Heart left ventricle (tissue), 13 donors: ENCODE measurements around the gene DDX59.

ENCODE experiments used
- POLR2A ChIP-seq, 2 donors: fragments of 450-650 bp; IDR thresholded peaks; one replicate each; pipeline ENCODE4 v1.6.1; 2017; ENCODE audit warnings: antibody characterized with exemption in 2 of 2, mild to moderate bottlenecking in 2 of 2, moderate library complexity in 2 of 2
- TF ChIP-seq, protein P1 (sequence below), 12 donors: fragments of 200-600 bp; sonication (generic) in 4 of 12; IDR thresholded peaks; one replicate each; pipeline versions ENCODE4 v1.5.0 to v1.8.0; 2018 to 2022; ENCODE audit warnings: antibody characterized with exemption in 12 of 12, mild to moderate bottlenecking in 5 of 12
- donor health status: ischemic (EF 13 %, LVEDD 7.1; RV severe dilation, severe dysfunction).
- donor health status: DM: no; HTN: yes; CAD: no.
- donor health status: DM: no; HTN: no; CAD: no.
- donor health status: ischemic (EF 25% LVEDD 6.9; RV normal size, moderate dysfunction).
- donor health status: ischemic (EF 25% LVEDD 5.7; RV mildly dilated, moderate dysfunction).
- donor health status: ischemic (EF 35%, LVEDD 5.7; RV mildly dilated, moderate dysfunction).
- donor health status: nonischemic (EF 11% LVEDD 7.7; RV severe dilation, severe dysfunction).
- donor health status: DM: yes; HTN: yes; CAD: no.
- donor health status: PGD.
- donor health status: ischemic (EF 29% LVEDD 5.4; RV normal size, mild dysfunction).
- donor health status: nonischemic (EF 23%, LVEDD 6.1; RV moderate dilation, normal function).

DNA sequence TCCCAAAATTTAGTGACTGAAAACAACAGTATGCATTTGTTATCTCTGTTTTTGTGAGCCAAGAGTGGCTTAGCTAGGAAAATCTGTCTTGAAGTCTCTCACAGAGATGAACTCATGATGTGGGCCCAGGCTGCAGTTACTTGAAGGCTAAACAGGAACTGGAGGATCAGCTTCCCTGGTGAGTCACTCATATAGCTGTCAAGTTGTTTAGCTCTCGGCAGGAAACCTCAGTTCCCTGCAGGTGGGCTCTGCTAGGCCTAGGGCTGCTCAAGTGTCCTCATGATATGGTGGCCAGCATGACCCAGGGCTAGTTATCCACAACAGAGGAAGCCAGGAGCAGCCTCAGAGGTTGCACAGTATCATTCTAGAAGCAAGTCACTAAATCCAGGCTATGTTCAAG is 30.2 kb upstream of the DDX59 start:
- TF ChIP-seq, protein P1, sequence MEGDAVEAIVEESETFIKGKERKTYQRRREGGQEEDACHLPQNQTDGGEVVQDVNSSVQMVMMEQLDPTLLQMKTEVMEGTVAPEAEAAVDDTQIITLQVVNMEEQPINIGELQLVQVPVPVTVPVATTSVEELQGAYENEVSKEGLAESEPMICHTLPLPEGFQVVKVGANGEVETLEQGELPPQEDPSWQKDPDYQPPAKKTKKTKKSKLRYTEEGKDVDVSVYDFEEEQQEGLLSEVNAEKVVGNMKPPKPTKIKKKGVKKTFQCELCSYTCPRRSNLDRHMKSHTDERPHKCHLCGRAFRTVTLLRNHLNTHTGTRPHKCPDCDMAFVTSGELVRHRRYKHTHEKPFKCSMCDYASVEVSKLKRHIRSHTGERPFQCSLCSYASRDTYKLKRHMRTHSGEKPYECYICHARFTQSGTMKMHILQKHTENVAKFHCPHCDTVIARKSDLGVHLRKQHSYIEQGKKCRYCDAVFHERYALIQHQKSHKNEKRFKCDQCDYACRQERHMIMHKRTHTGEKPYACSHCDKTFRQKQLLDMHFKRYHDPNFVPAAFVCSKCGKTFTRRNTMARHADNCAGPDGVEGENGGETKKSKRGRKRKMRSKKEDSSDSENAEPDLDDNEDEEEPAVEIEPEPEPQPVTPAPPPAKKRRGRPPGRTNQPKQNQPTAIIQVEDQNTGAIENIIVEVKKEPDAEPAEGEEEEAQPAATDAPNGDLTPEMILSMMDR (IDR thresholded peaks at IDR 0.05): no peak
- TF ChIP-seq POLR2A (IDR thresholded peaks at IDR 0.05): no peak
